ENCODE results near the gene ATP2C2. TPM values are rescaled to one million over a fixed set of nuclear protein-coding genes. Genes with fewer than 3 reads are reported as not detected.

The ATP2C2 gene
- total and polyA plus RNA-seq, 4 donors: 21.3 to 96.8 (median 37.5) TPM

DNA sequence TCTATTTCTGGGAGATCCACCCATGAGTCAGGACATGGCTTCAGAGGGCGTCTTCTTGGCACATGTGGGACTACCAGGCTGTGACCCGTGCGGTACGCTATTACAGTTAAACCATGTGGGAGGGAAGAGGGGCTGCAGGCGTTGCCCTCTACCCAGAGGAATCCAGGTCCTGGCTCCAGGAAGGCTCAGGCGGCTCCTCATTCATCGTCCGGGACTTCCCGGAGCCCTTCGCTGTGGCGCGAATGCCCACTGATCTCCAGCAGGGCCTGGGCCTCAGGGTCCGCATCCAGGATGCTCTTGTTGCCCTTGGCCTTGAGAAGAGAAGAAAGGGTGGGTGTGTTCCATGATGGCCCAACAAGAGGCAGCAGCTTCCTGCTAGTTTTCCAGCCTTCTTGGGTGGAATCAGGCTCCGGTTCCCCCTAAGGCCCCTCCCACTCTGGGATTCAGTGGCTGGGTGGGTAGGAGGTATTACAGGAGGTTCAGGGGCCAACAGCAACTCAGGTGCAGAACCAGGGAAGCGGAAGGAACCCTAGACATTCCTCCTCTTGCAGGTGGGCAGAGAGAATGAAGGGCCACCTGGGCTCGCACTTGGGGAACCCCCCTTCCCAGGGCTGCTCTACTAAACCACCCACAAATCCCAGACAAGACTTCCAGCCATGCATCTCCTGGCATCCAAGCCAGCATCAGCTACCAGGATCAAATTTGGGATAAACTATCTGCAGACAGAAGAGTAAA is 111.5 kb downstream of the ATP2C2 start:
- Histone ChIP-seq H3K9me3 (ENCODE audit: control insufficient read depth in 4 of 4, insufficient read depth in 3 of 4, low read length in 3 of 4) (no peaks in the 10 kb centered on the region), H3K4me3 (no peak overlapping the region), H3K36me3 (ENCODE audit: control insufficient read depth in 4 of 4, insufficient read depth in 4 of 4, low read length in 4 of 4) (peaks cover 0 to 12% (median 8%) of the 10 kb centered on the region in 4 donors), H3K9ac (ENCODE audit: insufficient read depth in 1 of 2, low read length in 2 of 2) (no peak overlapping the region), H3K27ac (ENCODE audit: low read depth in 1 of 2, low read length in 1 of 2) (no peak overlapping the region), H3K4me1 (ENCODE audit: control insufficient read depth in 5 of 5, insufficient read depth in 5 of 5, low read length in 5 of 5) (peaks cover 0 to 26% (median 3%) of the 10 kb centered on the region in 5 donors), H3K27me3 (ENCODE audit: control insufficient read depth in 3 of 3, insufficient read depth in 3 of 3, low read length in 2 of 3) (no peaks in the 10 kb centered on the region)
- no peak for DNase-seq
- TF ChIP-seq, protein P1, sequence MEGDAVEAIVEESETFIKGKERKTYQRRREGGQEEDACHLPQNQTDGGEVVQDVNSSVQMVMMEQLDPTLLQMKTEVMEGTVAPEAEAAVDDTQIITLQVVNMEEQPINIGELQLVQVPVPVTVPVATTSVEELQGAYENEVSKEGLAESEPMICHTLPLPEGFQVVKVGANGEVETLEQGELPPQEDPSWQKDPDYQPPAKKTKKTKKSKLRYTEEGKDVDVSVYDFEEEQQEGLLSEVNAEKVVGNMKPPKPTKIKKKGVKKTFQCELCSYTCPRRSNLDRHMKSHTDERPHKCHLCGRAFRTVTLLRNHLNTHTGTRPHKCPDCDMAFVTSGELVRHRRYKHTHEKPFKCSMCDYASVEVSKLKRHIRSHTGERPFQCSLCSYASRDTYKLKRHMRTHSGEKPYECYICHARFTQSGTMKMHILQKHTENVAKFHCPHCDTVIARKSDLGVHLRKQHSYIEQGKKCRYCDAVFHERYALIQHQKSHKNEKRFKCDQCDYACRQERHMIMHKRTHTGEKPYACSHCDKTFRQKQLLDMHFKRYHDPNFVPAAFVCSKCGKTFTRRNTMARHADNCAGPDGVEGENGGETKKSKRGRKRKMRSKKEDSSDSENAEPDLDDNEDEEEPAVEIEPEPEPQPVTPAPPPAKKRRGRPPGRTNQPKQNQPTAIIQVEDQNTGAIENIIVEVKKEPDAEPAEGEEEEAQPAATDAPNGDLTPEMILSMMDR (IDR thresholded peaks at IDR 0.05; ENCODE audit: control extremely low read depth, extremely low read depth): no peak
- 96 to 97% methylated on average over 16 of the region's 16 CpGs for WGBS, 2 donors
- ATAC-seq (ENCODE audit: insufficient read depth, low FRiP score): no peak

DNA sequence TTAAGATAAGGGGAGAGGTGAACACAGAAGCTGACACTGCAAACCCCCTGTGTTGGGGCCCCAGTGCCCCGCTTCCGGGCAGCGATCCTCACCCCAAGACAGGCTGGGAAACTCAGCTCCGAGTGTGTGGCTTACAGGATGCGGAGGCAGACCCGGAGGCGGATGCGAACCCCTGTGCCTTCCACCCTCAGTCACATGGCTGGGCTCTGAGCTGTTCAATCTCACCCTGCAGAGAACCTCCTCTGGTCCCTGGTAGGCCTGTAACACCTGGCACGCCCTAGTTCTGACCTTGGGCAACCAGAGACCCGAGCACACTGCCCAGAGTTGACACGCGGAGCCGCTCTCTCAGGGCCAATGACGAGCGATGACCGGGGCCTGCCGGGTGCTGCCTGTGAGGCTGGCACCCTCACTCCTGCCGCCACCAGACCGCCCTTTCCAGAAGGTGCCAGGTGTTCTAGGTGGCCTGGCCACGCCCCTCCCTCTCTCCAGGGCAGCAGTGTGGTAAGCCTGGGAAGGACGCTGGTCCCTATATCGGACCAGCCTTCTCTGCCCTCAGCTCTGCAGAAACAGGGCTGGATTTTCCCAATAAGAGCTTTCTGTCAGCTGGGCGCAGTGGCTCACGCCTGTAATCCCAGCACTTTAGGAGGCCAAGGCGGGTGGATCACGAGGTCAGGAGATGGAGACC is 112.9 kb downstream of the ATP2C2 start:
- no peak overlapping the region for H3K27ac ChIP-seq (ENCODE audit: low read depth in 1 of 2, low read length in 1 of 2)
- H3K36me3 ChIP-seq (ENCODE audit: control insufficient read depth in 4 of 4, insufficient read depth in 4 of 4, low read length in 4 of 4): peaks cover under 1 to 14% (median 10%) of the 10 kb centered on the region in 4 donors
- no peak for DNase-seq
- no peaks in the 10 kb centered on the region for H3K27me3 ChIP-seq (ENCODE audit: control insufficient read depth in 3 of 3, insufficient read depth in 3 of 3, low read length in 2 of 3)
- ATAC-seq (ENCODE audit: insufficient read depth, low FRiP score): no peak
- H3K4me1 ChIP-seq (ENCODE audit: control insufficient read depth in 5 of 5, insufficient read depth in 5 of 5, low read length in 5 of 5): peaks cover 0 to 23% (median 0%) of the 10 kb centered on the region in 5 donors
- TF ChIP-seq, protein P1 (IDR thresholded peaks at IDR 0.05; ENCODE audit: control extremely low read depth, extremely low read depth): no peak
- no peaks in the 10 kb centered on the region for H3K9me3 ChIP-seq (ENCODE audit: control insufficient read depth in 4 of 4, insufficient read depth in 3 of 4, low read length in 3 of 4)
- 93 to 94% methylated on average over 26 of the region's 26 CpGs for WGBS, 2 donors
- no peak overlapping the region for H3K4me3 ChIP-seq
- H3K9ac ChIP-seq (ENCODE audit: insufficient read depth in 1 of 2, low read length in 2 of 2): no peak overlapping the region

DNA sequence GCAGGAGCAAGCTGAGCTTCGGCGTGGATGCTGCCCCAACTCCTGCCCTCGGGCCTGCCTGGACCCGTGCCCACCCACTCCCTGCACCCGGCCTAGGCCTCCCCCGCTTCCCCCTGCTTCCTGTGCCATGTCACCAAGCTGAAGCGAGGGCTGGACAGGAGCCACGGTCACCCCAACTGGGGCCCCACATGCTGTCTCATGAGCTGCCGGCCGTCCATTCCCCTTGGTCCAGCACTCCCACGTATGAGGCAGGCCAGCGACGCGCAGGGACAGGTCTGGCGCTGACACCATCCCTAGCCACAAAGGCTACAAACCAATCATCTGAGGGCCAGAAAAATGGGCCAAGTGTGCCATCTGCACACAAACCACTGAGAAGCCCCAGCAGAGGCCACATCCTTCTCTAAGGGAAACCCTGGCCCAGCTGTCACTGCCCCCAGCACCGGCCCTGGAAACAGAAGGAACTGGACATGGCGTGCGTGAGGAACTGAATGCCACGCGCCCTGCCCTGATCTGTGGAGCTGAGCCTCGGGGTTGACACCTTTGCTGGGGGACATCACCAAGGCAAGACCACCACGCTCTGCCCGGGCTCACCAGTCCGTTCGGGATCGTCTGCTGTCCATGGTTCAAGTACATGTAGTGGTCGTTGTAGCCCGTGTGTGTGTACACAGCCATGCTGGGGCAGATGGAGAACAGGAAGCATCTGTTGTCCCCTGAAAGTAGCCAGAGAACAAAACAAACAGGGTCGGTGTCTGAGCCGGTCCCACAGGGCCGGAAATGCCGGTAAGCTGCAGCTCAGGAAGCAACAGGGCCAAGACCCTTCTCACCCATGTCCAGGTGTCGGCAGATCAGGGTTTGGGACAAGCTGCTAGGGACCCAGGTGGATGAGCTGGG is 113.9 kb downstream of the ATP2C2 start:
- peaks cover 0 to 18% (median 0%) of the 10 kb centered on the region in 5 donors for H3K4me1 ChIP-seq (ENCODE audit: control insufficient read depth in 5 of 5, insufficient read depth in 5 of 5, low read length in 5 of 5)
- ATAC-seq (ENCODE audit: insufficient read depth, low FRiP score): no peak
- 71 to 77% methylated on average over 33 of the region's 33 CpGs for WGBS, 2 donors

More for the DNA sequence above, 113.9 kb downstream of the ATP2C2 start:
- H3K9ac ChIP-seq (ENCODE audit: insufficient read depth in 1 of 2, low read length in 2 of 2): no peak overlapping the region
- peaks cover 5 to 21% (median 14%) of the 10 kb centered on the region in 4 donors for H3K36me3 ChIP-seq (ENCODE audit: control insufficient read depth in 4 of 4, insufficient read depth in 4 of 4, low read length in 4 of 4)
- no peak overlapping the region for H3K27ac ChIP-seq (ENCODE audit: low read depth in 1 of 2, low read length in 1 of 2)
- H3K27me3 ChIP-seq (ENCODE audit: control insufficient read depth in 3 of 3, insufficient read depth in 3 of 3, low read length in 2 of 3): no peaks in the 10 kb centered on the region
- no peak overlapping the region for H3K4me3 ChIP-seq
- no peaks in the 10 kb centered on the region for H3K9me3 ChIP-seq (ENCODE audit: control insufficient read depth in 4 of 4, insufficient read depth in 3 of 4, low read length in 3 of 4)
- peak; percentile 42 to 74 (median 64) for DNase-seq
- TF ChIP-seq, protein P1 (IDR thresholded peaks at IDR 0.05; ENCODE audit: control extremely low read depth, extremely low read depth): no peak
